HL-60 (cell line): Measurements from ENCODE around the gene DHFR.

Experiments
- DNase-seq, 2 experiments: peaks; one replicate each; pipeline ENCODE4 v3.0.0-alpha.2; 2010 to 2020; ENCODE audit warnings: low read depth in 1 of 2, low spot score in 1 of 2
- H3K27ac ChIP-seq: fragments of 250-450 bp; sonication (Bioruptor Pico); replicated peaks from 2 replicates; pipeline ENCODE4 v1.5.1; 2020; ENCODE audit warnings: mild to moderate bottlenecking, moderate library complexity
- H3K27me3 ChIP-seq: fragments of 250-450 bp; sonication (Bioruptor Pico); 2 replicates; pipeline ENCODE4 v1.5.1; 2021; ENCODE audit warnings: mild to moderate bottlenecking, moderate library complexity; ENCODE audit not compliant: insufficient read depth, poor library complexity, severe bottlenecking
- H3K4me3 ChIP-seq: replicated peaks from 2 replicates; pipeline ENCODE4 v1.5.1; 2011; ENCODE audit warnings: mild to moderate bottlenecking, control low read depth, low read length; ENCODE audit not compliant: insufficient read depth
- GABPA ChIP-seq: IDR thresholded peaks from 2 replicates; pipeline ENCODE4 v1.6.1; 2012; ENCODE audit warnings: low read depth
- POLR2AphosphoS5 ChIP-seq: IDR thresholded peaks from 2 replicates; pipeline ENCODE4 v1.6.1; 2012; ENCODE audit warnings: low read depth
- SPI1 ChIP-seq: IDR thresholded peaks from 2 replicates; pipeline ENCODE4 v1.6.1; 2012; ENCODE audit warnings: low read depth, mild to moderate bottlenecking, borderline replicate concordance
- TF ChIP-seq, protein P1 (sequence below): IDR thresholded peaks from 2 replicates; pipeline ENCODE4 v1.6.1; 2012; ENCODE audit warnings: low read depth; ENCODE audit not compliant: insufficient replicate concordance
- TF ChIP-seq, protein P2 (sequence below): IDR thresholded peaks from one replicate; pipeline ENCODE4 v1.5.1; 2011; ENCODE audit warnings: low read length, control low read depth, inconsistent platforms; ENCODE audit not compliant: insufficient read depth

Gene DHFR

DNA sequence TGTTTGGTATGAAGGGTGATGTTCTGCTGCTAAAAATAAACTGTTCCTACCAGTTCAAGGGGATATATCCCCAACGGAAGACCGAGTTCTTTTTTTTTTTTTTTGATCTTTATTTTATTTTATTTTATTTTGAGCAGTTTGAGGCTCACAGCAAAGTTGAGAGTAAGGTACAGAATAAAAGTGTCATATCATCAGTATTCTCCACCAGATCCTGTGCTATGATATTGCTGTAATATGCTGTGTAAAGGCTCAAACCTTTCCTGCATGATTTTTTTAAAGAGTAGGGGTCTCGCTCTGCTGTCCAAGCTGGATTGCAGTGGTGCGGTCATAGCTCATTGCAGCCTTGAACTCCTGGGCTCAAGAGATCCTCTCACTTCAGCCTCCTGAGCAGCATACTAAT lies 34.8 kb upstream of the DHFR start:
- no peak for DNase-seq
- Histone ChIP-seq H3K27me3 (no peaks in the 10 kb centered on the region), H3K27ac (no peak overlapping the region), H3K4me3 (no peak overlapping the region)
- TF ChIP-seq SPI1: no peak
- TF ChIP-seq, protein P1, sequence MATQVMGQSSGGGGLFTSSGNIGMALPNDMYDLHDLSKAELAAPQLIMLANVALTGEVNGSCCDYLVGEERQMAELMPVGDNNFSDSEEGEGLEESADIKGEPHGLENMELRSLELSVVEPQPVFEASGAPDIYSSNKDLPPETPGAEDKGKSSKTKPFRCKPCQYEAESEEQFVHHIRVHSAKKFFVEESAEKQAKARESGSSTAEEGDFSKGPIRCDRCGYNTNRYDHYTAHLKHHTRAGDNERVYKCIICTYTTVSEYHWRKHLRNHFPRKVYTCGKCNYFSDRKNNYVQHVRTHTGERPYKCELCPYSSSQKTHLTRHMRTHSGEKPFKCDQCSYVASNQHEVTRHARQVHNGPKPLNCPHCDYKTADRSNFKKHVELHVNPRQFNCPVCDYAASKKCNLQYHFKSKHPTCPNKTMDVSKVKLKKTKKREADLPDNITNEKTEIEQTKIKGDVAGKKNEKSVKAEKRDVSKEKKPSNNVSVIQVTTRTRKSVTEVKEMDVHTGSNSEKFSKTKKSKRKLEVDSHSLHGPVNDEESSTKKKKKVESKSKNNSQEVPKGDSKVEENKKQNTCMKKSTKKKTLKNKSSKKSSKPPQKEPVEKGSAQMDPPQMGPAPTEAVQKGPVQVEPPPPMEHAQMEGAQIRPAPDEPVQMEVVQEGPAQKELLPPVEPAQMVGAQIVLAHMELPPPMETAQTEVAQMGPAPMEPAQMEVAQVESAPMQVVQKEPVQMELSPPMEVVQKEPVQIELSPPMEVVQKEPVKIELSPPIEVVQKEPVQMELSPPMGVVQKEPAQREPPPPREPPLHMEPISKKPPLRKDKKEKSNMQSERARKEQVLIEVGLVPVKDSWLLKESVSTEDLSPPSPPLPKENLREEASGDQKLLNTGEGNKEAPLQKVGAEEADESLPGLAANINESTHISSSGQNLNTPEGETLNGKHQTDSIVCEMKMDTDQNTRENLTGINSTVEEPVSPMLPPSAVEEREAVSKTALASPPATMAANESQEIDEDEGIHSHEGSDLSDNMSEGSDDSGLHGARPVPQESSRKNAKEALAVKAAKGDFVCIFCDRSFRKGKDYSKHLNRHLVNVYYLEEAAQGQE: no peak
- TF ChIP-seq POLR2AphosphoS5: no peak
- TF ChIP-seq, protein P2, sequence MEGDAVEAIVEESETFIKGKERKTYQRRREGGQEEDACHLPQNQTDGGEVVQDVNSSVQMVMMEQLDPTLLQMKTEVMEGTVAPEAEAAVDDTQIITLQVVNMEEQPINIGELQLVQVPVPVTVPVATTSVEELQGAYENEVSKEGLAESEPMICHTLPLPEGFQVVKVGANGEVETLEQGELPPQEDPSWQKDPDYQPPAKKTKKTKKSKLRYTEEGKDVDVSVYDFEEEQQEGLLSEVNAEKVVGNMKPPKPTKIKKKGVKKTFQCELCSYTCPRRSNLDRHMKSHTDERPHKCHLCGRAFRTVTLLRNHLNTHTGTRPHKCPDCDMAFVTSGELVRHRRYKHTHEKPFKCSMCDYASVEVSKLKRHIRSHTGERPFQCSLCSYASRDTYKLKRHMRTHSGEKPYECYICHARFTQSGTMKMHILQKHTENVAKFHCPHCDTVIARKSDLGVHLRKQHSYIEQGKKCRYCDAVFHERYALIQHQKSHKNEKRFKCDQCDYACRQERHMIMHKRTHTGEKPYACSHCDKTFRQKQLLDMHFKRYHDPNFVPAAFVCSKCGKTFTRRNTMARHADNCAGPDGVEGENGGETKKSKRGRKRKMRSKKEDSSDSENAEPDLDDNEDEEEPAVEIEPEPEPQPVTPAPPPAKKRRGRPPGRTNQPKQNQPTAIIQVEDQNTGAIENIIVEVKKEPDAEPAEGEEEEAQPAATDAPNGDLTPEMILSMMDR: no peak
- TF ChIP-seq GABPA: no peak

DNA sequence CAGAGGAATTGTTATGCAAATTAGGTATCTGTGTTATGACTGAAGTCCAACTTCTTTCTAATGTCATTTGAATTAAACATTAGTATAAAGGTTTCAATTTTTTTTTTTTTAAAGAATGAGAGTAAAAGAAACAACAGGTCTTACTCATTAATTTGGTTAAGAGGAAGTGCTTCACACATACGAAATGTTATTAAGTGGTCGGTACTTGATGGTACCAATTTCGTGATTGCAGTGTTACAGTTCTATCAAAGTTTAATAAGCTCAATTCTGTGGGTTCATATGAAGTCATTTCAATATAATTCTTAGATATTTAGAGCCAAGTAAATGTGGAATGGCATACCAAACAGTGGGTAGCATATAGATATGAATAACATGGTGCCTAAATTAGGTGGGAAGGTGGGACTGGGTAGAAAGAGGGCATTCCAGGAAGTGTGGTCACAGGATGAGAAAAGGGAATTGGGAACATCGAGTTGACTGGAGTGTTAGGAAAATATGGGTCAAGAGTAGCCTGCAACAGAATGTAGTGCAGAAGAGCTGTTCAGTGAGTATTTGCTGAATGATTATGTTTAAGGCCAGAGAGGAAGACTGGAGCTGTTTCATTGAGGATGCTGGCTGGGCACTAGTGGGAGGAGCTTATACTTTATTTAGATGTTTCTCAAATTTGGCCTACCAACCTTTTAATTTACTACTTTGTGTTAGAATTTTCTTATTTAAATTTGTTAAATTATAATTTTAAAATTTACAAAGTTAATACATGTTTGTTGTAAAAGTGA lies 34.1 kb upstream of the DHFR start:
- H3K4me3 ChIP-seq: no peak overlapping the region
- no peak for DNase-seq
- no peaks in the 10 kb centered on the region for H3K27me3 ChIP-seq
- TF ChIP-seq, protein P1: no peak
- H3K27ac ChIP-seq: no peak overlapping the region

DNA sequence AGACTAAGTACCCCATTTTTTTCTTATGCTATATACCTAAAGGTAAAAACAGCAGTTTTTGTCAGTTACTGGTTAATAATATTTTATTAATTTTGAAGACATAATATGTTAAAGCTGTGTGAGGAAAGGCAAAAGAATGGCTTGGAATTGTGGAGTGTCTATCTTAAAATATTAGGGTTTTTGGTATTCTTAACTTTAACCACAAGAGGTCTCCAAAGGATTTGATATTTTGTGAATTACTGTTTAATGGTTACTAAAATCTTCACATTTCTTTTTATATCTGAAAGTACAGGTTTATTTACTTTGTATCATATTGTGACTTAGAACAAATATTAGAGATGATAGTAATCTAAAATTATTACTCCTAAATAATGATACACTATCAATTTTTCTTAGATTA lies 32.0 kb upstream of the DHFR start:
- H3K27ac ChIP-seq: no peak overlapping the region

More for the DNA sequence above, 32.0 kb upstream of the DHFR start:
- Histone ChIP-seq H3K4me3 (no peak overlapping the region), H3K27me3 (no peaks in the 10 kb centered on the region)
- no peak for TF ChIP-seq GABPA
- TF ChIP-seq SPI1: no peak
- no peak for TF ChIP-seq POLR2AphosphoS5
- TF ChIP-seq, protein P2: no peak
- TF ChIP-seq, protein P1: no peak
- no peak for DNase-seq
